Heart right ventricle (tissue), 16 donors: Measurements from ENCODE around the gene EIF4B. TPM values are rescaled to one million over a fixed set of nuclear protein-coding genes. Genes with fewer than 3 reads are reported as not detected.

Experiments
- ATAC-seq, 8 donors: fragments of 200-7000 bp; cut with Tn5 transposase; one replicate each; pipeline ENCODE4 v1.9.1; 2020; ENCODE audit warnings: mild to moderate bottlenecking in 8 of 8, moderate library complexity in 8 of 8, moderate number of reproducible peaks in 1 of 8
- DNase-seq, 2 donors: peaks; one replicate each; pipeline ENCODE4 v3.0.0-alpha.2; 2020
- H3K27ac ChIP-seq, 10 donors: fragments of 200-600 bp; sonication (generic) in 2 of 10; one replicate each; pipeline versions ENCODE4 v1.5.0 to v1.8.0; 2020 to 2022; ENCODE audit warnings: mild to moderate bottlenecking in 3 of 10
- H3K27me3 ChIP-seq, 7 donors: fragments of 200-600 bp; one replicate each; pipeline ENCODE4 v1.8.0; 2021 to 2022; ENCODE audit warnings: mild to moderate bottlenecking in 2 of 7
- H3K36me3 ChIP-seq, 9 donors: fragments of 200-600 bp; sonication (generic) in 1 of 9; one replicate each; pipeline versions ENCODE4 v1.5.0 to v1.8.0; 2020 to 2022; ENCODE audit warnings: mild to moderate bottlenecking in 2 of 9
- H3K4me1 ChIP-seq, 9 donors: fragments of 200-600 bp; sonication (generic) in 1 of 9; one replicate each; pipeline versions ENCODE4 v1.5.0 to v1.8.0; 2020 to 2022; ENCODE audit warnings: mild to moderate bottlenecking in 4 of 9
- H3K4me3 ChIP-seq, 10 donors: fragments of 200-600 bp; sonication (generic) in 2 of 10; one replicate each; pipeline versions ENCODE4 v1.5.0 to v1.8.0; 2020 to 2022; ENCODE audit warnings: mild to moderate bottlenecking in 7 of 10, moderate library complexity in 2 of 10
- H3K9me3 ChIP-seq, 11 donors: fragments of 200-600 bp in 10 of 11; sonication (generic) in 2 of 11; one replicate each; pipeline versions ENCODE4 v1.5.0 to v1.8.0; 2013 to 2022; ENCODE audit warnings: mild to moderate bottlenecking in 2 of 11, control low read depth in 1 of 11, moderate library complexity in 1 of 11
- CTCF ChIP-seq, 9 donors: fragments of 200-600 bp; sonication (generic) in 2 of 9; IDR thresholded peaks; one replicate each; pipeline versions ENCODE4 v1.5.0 to v1.8.0; 2021 to 2022; ENCODE audit warnings: antibody characterized with exemption in 9 of 9, mild to moderate bottlenecking in 5 of 9, moderate library complexity in 1 of 9
- WGBS, 2 donors: extraction: QIAGEN DNeasy Blood & Tissue Kit; methylation state at CpG; one replicate each; pipeline ENCODE4 v1.1.7; 2013; ENCODE audit warnings: inconsistent platforms in 1 of 2; 5-methylcytosine and 5-hydroxymethylcytosine counted together
- intact Hi-C, 10 donors: fragments of 100-400 bp; cut with DNase I; formaldehyde crosslinking; loops; one replicate each; pipeline versions ENCODE4 v1.11.1 to v1.14.2; 2022
- polyA plus RNA-seq, 2 donors: library from polyadenylated mRNA; stranded (reverse); fragments of 200-250 nt; gene quantifications; one replicate each; pipeline ENCODE4 v1.2.3, GENCODE V29; 2013
- total RNA-seq, 10 donors: library from RNA; stranded (reverse); fragmentation: NEBNext Ultra II Directional in 3 of 10; extraction: Animal tissue kit (Norgen Biotek cat#: 25700) in 3 of 10; gene quantifications; one replicate each; pipeline versions ENCODE4 v1.2.1 to v1.2.4, GENCODE V29; 2021 to 2023
- donor health status: Arrhythmogenic right ventricular cardiomyopathy.
- donor health status: ischemic (EF 13 %, LVEDD 7.1; RV severe dilation, severe dysfunction).
- donor health status: healthy with polysubstance abuse.
- donor health status: DM: no; HTN: yes; CAD: no.
- donor health status: DM: no; HTN: no; CAD: no.
- donor health status: ischemic (EF 25% LVEDD 6.9; RV normal size, moderate dysfunction).
- donor health status: ischemic (EF 25% LVEDD 5.7; RV mildly dilated, moderate dysfunction).
- donor health status: healthy.
- donor health status: DM: yes; HTN: yes; CAD: no.
- donor health status: Ischemic cardiomyopathy.
- donor health status: ischemic (EF 35%, LVEDD 5.7; RV mildly dilated, moderate dysfunction).
- donor health status: nonischemic (EF 11% LVEDD 7.7; RV severe dilation, severe dysfunction).
- donor health status: DM: yes; HTN: yes; CAD: no.
- donor health status: PGD.
- donor health status: ischemic (EF 29% LVEDD 5.4; RV normal size, mild dysfunction).
- donor health status: nonischemic (EF 23%, LVEDD 6.1; RV moderate dilation, normal function).

Gene EIF4B
- total and polyA plus RNA-seq, 12 donors, result 53.2 to 477 (median 423) TPM

GRCh38 chr12:53082637-53083175 lies 76.5 kb downstream of the EIF4B start:
- 52 to 64% methylated on average over 2 of the region's 2 CpGs for WGBS, 2 donors
- DNase-seq (no peak), ATAC-seq (no peak)
- TF ChIP-seq CTCF (IDR thresholded peaks at IDR 0.05), result no peak
- no peaks in the 10 kb centered on the region for H3K27me3 ChIP-seq
- peaks cover 3 to 26% (median 19%) of the 10 kb centered on the region in 9 donors for H3K4me1 ChIP-seq
- H3K27ac ChIP-seq, result no peak overlapping the region
- H3K4me3 ChIP-seq, result no peak overlapping the region
- H3K36me3 ChIP-seq, result peaks cover 0 to 1% (median 0%) of the 10 kb centered on the region in 9 donors
- peaks cover 0 to 6% (median 0%) of the 10 kb centered on the region in 11 donors for H3K9me3 ChIP-seq
- intact Hi-C loops, result no loop called here

- ATAC-seq (no peak), DNase-seq (no peak)
- Histone ChIP-seq H3K27ac (no peak overlapping the region), H3K36me3 (no peaks in the 10 kb centered on the region), H3K9me3 (peaks cover 0 to 6% (median 0%) of the 10 kb centered on the region in 11 donors), H3K4me1 (no peaks in the 10 kb centered on the region), H3K4me3 (no peak overlapping the region), H3K27me3 (no peaks in the 10 kb centered on the region)
- intact Hi-C loops, result no loop called here
- 82 to 86% methylated on average over 3 of the region's 3 CpGs for WGBS, 2 donors
- TF ChIP-seq CTCF (IDR thresholded peaks at IDR 0.05), result no peak
Measured at GRCh38 chr12:53086361-53086760, 80.1 kb downstream of the EIF4B start.

- Histone ChIP-seq H3K36me3 (no peaks in the 10 kb centered on the region), H3K4me3 (no peak overlapping the region), H3K9me3 (no peaks in the 10 kb centered on the region), H3K27me3 (no peaks in the 10 kb centered on the region), H3K27ac (no peak overlapping the region), H3K4me1 (peaks cover 0 to 9% (median 0%) of the 10 kb centered on the region in 9 donors)
- no peak for DNase-seq
- no peak for TF ChIP-seq CTCF (IDR thresholded peaks at IDR 0.05)
- no peak for ATAC-seq
- WGBS, 2 donors, result 96% methylated on average over 6 of the region's 6 CpGs
- intact Hi-C loops, result no loop called here
Measured at GRCh38 chr12:53090105-53090504, 83.8 kb downstream of the EIF4B start.

- no peak for ATAC-seq
- no peak for TF ChIP-seq CTCF (IDR thresholded peaks at IDR 0.05)
- 77 to 84% methylated on average over 2 of the region's 2 CpGs for WGBS, 2 donors
- H3K27me3 ChIP-seq, result no peaks in the 10 kb centered on the region
- peaks cover 0 to 9% (median 0%) of the 10 kb centered on the region in 9 donors for H3K4me1 ChIP-seq
- no peak for DNase-seq
- no peaks in the 10 kb centered on the region for H3K9me3 ChIP-seq
- no peak overlapping the region for H3K27ac ChIP-seq
- no peaks in the 10 kb centered on the region for H3K36me3 ChIP-seq
- intact Hi-C loops, result no loop called here
- no peak overlapping the region for H3K4me3 ChIP-seq
Measured at GRCh38 chr12:53090554-53090953, 84.3 kb downstream of the EIF4B start.
